HG02885 (cell line): Measurements from ENCODE around the gene HDAC9.
A peak's percentile ranks its signal among the peaks of the same experiment; 100 is the strongest.

Source experiments
- ATAC-seq: cut with Tn5 transposase; IDR thresholded peaks from one replicate; pipeline ENCODE4 v1.9.1; 2021; ENCODE audit warnings: mild to moderate bottlenecking; ENCODE audit not compliant: unreplicated experiment, poor library complexity

Gene HDAC9

GRCh38 chr7:18639711-18640110, 144.2 kb downstream of the HDAC9 start:
- no peak for ATAC-seq

DNA sequence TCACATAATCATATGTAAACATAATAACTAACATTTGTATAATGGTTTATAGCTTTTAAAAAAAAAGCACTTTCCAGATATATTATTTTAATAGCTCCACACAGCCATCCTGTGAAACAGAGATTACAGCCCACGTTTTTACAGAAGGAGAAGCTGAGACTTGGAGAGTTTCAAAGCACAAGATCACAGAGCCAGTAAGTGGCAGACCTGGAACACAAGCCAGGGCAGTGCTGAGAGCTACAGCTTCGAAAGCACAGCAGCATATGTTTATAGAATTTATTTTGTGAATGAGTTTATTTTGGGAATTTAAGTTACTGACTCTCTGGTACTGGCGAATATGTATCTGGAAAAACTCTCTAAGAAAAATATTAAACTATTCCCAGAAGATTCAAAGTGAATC, 149.4 kb downstream of the HDAC9 start:
- no peak for ATAC-seq

DNA sequence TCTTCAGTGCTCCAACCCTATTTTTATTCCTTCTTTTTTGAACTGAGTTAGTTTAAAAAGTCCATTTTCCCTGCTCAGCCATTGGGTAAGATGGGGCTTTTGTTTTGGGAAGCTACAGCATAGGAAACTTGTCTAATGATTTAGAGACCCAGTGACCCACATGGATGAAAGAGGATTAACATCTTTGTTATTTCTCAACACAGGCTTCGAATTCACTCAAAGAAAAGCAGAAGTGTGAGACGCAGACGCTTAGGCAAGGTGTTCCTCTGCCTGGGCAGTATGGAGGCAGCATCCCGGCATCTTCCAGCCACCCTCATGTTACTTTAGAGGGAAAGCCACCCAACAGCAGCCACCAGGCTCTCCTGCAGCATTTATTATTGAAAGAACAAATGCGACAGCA, 152.0 kb downstream of the HDAC9 start:
- ATAC-seq = no peak

DNA sequence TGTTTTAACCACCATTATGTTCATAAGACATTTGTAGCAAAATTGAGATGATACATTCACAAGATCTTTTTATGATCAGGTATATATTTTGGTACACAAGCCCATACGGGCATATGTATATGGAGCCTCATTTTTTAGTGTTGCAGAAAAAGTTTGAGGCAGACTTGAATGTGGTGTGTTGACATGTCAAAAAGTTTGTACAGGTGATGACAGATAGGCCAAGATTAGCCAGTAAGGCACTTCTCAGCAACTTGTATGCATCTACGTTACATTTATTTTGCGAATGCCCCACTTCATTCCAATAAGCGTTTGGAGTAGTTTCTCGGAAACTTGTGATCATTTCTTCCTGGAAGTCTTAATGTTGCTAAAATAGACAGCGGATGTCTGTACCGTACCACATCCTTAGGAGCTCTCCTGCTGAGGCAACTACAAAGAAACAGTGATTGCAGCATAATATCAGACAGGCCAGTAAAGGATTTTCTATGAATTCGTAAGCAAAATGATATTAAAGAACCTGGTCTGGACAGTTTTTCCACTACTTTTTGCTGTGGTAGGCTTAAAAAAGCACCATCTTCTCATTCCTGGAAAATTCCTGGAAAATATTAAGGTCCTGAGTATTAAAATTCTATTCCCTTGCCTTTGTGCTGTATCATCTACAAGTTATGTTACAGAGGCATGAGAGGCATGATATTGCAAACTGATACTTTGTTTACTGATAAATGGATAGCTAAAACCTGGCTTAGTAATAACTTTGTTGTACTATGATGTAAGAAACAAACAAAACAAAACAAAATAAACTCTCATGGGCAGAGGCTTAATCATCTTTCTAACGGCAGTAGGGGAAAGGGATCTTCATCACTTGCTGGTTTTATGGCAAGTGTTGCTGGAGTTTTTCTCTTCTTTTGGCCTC, 153.6 kb downstream of the HDAC9 start:
- no peak for ATAC-seq

DNA sequence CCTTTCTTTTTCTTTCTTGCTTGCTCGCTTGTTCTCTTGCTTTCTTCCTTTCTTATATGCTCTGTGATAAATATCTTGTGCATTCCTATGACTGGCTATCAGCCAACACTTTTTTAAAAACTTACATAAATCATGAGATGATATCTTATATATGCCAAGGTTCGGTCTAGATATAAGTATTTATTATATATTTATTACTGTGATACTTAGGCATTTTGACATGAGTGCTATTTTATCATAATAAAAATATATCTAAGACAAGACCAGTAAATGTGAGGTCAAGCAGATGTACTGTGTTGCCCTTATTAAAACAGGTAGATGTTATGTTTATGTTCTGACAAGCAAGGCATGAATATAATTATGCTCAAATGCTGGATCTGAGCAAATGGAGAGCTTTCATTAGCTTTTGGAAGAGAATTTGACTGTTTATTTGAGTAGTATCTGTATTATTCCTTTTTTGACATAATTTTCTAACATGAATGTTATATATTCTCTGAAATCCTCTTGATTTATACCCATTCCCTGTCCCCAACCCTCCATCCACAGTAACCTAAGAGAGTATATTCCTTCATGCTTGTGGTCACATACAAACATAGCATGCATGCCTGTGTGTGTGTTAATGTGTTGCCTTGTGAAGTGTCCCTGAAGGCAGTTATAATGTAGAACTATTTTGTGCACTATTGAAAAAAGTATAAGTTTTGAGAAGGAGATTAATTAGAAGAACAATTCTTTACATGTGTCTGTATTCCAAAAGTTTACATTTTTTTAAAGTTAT, 158.0 kb downstream of the HDAC9 start:
- no peak for ATAC-seq

- no peak for ATAC-seq
Measured at GRCh38 chr7:18654709-18655108, 159.2 kb downstream of the HDAC9 start.

GRCh38 chr7:18655506-18655905, 160.0 kb downstream of the HDAC9 start:
- ATAC-seq = no peak

DNA sequence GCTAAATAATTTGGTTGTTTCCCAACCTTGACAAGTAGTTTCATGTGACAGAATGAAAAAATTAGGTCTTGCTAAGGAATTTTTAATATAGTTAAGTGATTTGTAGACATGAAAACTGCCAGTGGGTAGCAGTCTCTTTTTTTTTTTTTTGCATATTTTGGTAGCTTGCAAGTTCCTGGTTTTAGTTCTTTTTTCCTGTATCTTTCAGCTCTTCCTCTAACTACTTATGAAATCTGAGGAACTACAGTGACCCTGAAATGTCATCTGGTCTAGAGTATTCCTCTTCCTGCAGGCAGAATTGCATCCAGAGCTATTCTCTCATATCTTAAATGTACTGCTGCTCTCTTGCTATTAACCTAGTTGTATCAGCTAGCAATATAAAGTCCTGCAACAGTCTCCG, 160.4 kb downstream of the HDAC9 start:
- ATAC-seq = no peak

GRCh38 chr7:18656362-18656761, 160.8 kb downstream of the HDAC9 start:
- no peak for ATAC-seq

DNA sequence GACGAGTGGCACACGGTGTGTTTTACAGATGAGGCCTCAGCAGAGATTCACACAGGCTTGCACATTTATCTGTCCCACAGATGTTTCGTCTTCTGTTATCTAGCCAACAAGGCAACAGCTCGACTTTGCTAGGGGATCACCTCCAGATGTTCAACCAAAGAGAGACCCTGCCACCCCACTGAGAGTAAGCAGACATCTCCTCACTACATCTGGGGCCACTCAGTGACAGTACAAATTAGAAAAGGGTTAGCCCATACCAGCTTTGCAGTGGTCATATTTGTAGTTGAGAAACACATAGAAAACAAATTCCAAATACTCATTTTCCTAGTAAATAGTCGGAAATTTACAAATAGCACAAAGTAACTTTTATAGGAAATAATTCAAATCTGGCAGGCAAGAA, 164.2 kb downstream of the HDAC9 start:
- no peak for ATAC-seq

DNA sequence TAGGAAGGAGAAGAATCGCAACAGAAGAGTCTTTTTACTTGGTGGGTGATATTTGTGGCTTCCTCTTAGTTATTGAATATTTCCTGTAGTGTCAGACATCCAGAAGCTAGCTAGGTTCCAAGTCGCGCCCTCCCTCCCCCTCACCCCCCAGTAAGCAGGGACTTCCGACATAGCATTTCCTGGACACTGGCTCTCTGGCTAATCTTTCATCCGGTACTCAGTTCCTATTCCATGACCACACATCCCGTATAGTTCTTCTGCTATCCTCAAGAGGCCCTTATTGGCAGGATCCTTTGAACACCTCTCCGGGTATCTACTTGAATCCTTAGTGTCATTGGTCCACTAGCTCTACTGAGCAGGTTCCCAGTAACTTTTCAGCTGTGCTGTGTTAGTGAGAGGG, 167.8 kb downstream of the HDAC9 start:
- ATAC-seq = no peak

- peak; percentile 100 for ATAC-seq
Measured at GRCh38 chr7:18666107-18666728, 170.7 kb downstream of the HDAC9 start.

DNA sequence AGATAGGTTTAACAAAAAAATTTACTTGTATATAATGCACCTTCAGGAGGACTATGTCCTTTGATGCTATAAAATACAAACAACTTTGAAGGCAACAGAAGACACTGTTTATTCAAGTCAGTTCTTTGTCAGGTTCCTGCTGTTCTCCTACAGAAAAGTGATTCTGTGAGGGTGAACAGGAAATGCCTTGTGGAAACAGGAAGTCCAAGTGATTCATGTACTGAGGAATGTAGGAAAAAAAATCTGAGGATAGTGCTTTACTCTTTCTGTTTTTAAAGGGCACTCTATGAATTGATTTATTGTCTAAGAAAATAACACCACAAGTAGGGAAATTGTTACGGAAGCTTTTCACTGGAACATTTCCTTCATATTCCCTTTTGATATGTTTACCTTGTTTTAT, 171.9 kb downstream of the HDAC9 start:
- no peak for ATAC-seq

- no peak for ATAC-seq
Measured at GRCh38 chr7:18671176-18671575, 175.6 kb downstream of the HDAC9 start.

DNA sequence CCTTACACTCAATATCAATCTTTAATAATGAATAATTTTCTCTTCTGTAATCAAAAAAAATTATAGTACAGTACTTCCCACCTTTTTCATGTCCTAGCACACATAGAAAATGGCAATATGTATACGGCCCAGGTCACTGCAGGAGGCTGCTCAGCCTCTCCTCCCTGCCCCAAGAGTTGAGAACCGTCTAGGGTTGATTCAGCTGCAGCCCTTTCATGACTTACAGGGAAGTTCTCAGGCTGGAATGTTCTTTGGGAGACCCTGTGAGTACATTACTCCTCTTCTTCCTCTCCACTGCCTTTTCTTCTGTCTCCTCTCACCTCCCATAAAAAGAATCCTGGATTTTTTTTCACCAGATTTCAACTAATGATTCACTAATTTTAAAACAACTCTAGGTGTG, 180.0 kb downstream of the HDAC9 start:
- ATAC-seq = no peak

- no peak for ATAC-seq
Measured at GRCh38 chr7:18679261-18679660, 183.7 kb downstream of the HDAC9 start.

DNA sequence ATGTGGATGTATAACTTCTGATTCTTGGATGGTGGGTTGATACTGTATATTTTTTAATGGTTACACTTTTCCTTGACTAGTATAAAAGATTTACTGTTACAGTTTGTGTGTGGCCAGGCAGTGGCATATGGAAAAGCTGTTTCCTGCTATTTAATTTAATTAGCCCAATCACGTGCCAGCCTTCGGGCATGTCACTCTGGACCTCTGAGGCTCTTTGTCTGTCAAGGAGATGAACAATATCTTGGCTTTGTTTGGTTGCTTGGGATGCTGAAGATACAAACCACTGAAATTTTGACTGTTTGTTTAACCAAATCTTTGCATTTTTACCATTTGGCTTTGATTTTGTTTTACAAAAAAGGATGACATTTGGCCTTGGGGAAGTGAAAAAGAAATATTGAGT, 185.0 kb downstream of the HDAC9 start:
- ATAC-seq = no peak

GRCh38 chr7:18684916-18685315, 189.4 kb downstream of the HDAC9 start:
- no peak for ATAC-seq

GRCh38 chr7:18685971-18686370, 190.4 kb downstream of the HDAC9 start:
- no peak for ATAC-seq

GRCh38 chr7:18689551-18689950, 194.0 kb downstream of the HDAC9 start:
- ATAC-seq = no peak

GRCh38 chr7:18693406-18693805, 197.9 kb downstream of the HDAC9 start:
- no peak for ATAC-seq
